Esophagus squamous epithelium (tissue), 5 donors: ENCODE measurements around the gene ASMT. TPM values are rescaled to one million over a fixed set of nuclear protein-coding genes. Genes with fewer than 3 reads are reported as not detected.

ENCODE experiments used
- DNase-seq: peaks from one replicate; lab custom pipeline; 2025; lab: John Stamatoyannopoulos, UW
- H3K27ac ChIP-seq, 4 donors: fragments of 200-600 bp; sonication (generic); one replicate each; pipeline ENCODE4 v1.5.1; 2016 to 2019; ENCODE audit warnings: mild to moderate bottlenecking in 1 of 4
- H3K27me3 ChIP-seq, 4 donors: fragments of 200-600 bp; sonication (generic); 1 replicate in 3 of 4; 2 replicates in 1 of 4; pipeline versions ENCODE4 v1.5.1 to v1.6.0; 2017 to 2021; ENCODE audit warnings: antibody characterized with exemption in 1 of 4
- H3K36me3 ChIP-seq, 3 donors: fragments of 200-600 bp; sonication (generic); one replicate each; pipeline ENCODE4 v1.5.1; 2016 to 2019
- H3K4me1 ChIP-seq, 3 donors: fragments of 200-600 bp; sonication (generic); one replicate each; pipeline ENCODE4 v1.5.1; 2017 to 2019
- H3K4me3 ChIP-seq, 4 donors: fragments of 200-600 bp; sonication (generic); 1 replicate in 3 of 4; 2 replicates in 1 of 4; pipeline ENCODE4 v1.5.1; 2016 to 2019; ENCODE audit warnings: mild to moderate bottlenecking in 2 of 4, moderate library complexity in 1 of 4
- H3K9me3 ChIP-seq, 3 donors: fragments of 200-600 bp; sonication (generic); one replicate each; pipeline ENCODE4 v1.5.1; 2016 to 2019
- POLR2A ChIP-seq, 4 donors: fragments of 450-650 bp; IDR thresholded peaks; one replicate each; pipeline ENCODE4 v1.6.1; 2017; ENCODE audit warnings: antibody characterized with exemption in 4 of 4, mild to moderate bottlenecking in 4 of 4, moderate library complexity in 3 of 4
- WGBS, 2 donors: methylation state at CpG; one replicate each; pipeline ENCODE4 v1.1.5; 2018; 5-methylcytosine and 5-hydroxymethylcytosine counted together
- intact Hi-C: fragments of 100-400 bp; cut with DNase I; formaldehyde crosslinking; loops from one replicate; pipeline ENCODE4 v1.15.0; 2022
- total RNA-seq, 4 donors: library from RNA; depleted of rRNA; stranded (reverse); fragments of >200 nt; gene quantifications; one replicate each; pipeline ENCODE4 v1.1.0, GENCODE V29; 2016
- TF ChIP-seq, protein P1 (sequence below), 6 experiments: fragments of 450-650 bp in 4 of 6; fragments of 200-600 bp in 2 of 6; sonication (generic) in 2 of 6; IDR thresholded peaks; one replicate each; pipeline ENCODE4 v1.5.1; 2016 to 2019; ENCODE audit warnings: antibody characterized with exemption in 6 of 6, mild to moderate bottlenecking in 4 of 6, moderate library complexity in 4 of 6
- donor health status: DM: yes; HTN: yes; CAD: no.

Gene ASMT
- total RNA-seq, 4 donors from 2014 or later, result not detected

DNA sequence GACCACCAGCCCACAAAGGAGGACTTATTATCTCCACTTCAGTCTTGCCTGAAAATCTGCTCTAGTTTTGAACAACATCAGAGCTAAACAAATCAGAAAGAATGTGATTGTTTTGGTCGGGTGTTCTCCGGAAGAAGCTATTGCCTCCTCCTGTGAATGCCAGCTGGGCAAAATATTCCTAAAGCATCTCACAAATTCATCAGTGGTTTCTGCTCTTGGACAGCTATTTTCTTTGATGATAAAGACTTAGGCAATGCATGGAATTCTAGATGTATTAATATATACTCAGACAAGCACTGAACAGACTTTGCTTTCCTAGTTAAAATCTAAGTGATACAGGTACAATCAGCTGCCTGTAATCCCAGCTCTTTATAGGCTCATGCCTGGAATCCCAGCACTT, 71.8 kb downstream of the ASMT start:
- no peaks in the 10 kb centered on the region for H3K36me3 ChIP-seq
- 64 to 71% methylated on average over 2 of the region's 2 CpGs for WGBS, 2 donors
- no peaks in the 10 kb centered on the region for H3K27me3 ChIP-seq
- TF ChIP-seq POLR2A (IDR thresholded peaks at IDR 0.05), result no peak
- TF ChIP-seq, protein P1, sequence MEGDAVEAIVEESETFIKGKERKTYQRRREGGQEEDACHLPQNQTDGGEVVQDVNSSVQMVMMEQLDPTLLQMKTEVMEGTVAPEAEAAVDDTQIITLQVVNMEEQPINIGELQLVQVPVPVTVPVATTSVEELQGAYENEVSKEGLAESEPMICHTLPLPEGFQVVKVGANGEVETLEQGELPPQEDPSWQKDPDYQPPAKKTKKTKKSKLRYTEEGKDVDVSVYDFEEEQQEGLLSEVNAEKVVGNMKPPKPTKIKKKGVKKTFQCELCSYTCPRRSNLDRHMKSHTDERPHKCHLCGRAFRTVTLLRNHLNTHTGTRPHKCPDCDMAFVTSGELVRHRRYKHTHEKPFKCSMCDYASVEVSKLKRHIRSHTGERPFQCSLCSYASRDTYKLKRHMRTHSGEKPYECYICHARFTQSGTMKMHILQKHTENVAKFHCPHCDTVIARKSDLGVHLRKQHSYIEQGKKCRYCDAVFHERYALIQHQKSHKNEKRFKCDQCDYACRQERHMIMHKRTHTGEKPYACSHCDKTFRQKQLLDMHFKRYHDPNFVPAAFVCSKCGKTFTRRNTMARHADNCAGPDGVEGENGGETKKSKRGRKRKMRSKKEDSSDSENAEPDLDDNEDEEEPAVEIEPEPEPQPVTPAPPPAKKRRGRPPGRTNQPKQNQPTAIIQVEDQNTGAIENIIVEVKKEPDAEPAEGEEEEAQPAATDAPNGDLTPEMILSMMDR (IDR thresholded peaks at IDR 0.05), result no peak
- H3K27ac ChIP-seq, result no peak overlapping the region
- intact Hi-C loops, result no loop called here
- H3K4me1 ChIP-seq, result no peaks in the 10 kb centered on the region
- H3K9me3 ChIP-seq, result no peaks in the 10 kb centered on the region
- no peak for DNase-seq
- H3K4me3 ChIP-seq, result no peak overlapping the region

Other genes starting within 250 kb of the ASMT start
- 100 to 1,000 TPM; 217 to 417 (median 248) TPM for gene SLC25A6, start 222.9 kb upstream of the ASMT start, total RNA-seq
- gene ASMTL, start 162.2 kb upstream of the ASMT start, total RNA-seq, result 10 to 100 TPM in 2 of 4 donors, 1 to 10 TPM in 2; 4.4 to 21.4 (median 11.1) TPM
- 1 to 10 TPM in 1 of 4 donors, under 1 TPM in 3; 0.34 to 1.3 (median 0.64) TPM for gene P2RY8, start 77.9 kb upstream of the ASMT start, total RNA-seq
- gene AKAP17A, start 23.5 kb upstream of the ASMT start, total RNA-seq, result 10 to 100 TPM; 16.2 to 38.7 (median 30.6) TPM